DMS79 treated with DMSO at 0.1 percent for 48 hours (cell line): ENCODE measurements around the gene NRG3.
"Not testable (repeated sequence)": the region's sequence is repeated elsewhere in the genome, so short reads cannot be mapped to it uniquely, and the experiment has no call there.

Source experiments
- DNase-seq: peaks from one replicate; lab custom pipeline; 2025; lab: John Stamatoyannopoulos, UW

The NRG3 gene

DNA sequence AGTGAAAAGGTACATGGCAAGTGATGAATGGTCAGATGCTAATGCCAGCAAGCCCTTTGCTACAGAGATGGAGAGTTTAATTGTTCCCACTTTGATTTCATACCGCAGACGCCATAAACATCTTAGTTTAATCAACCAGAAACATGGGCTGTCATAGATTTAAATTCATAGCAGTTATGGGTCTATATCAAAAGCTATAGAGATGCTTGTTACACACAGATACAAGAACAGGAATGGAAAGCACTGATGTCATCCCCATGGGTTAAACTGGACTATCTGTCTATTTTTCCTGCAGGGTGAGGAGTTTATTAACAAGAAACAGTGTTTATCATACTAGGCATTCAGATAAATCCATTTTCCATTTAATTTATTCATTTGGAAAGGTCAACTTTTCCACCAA, 409.2 kb downstream of the NRG3 start:
- no peak for DNase-seq

DNA sequence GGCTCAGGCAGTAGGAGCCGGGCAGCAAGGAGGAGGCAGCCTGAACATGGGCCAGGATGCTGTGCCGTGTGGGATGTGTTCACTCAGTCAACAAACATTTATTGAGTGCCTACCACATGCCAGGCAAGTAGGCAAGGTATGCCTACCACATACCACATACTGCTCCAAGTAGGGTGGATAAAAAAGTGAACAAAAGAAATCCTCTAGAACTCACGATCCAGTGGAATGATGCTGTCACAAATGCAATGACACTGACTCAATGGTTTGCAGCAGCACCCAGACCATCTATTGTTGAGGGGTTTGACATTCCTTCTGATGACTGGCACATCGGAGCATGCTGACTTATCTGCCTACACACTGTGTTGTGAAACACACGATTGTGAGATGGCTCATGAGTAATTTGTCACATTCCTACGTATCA, 413.5 kb downstream of the NRG3 start:
- no peak for DNase-seq

DNA sequence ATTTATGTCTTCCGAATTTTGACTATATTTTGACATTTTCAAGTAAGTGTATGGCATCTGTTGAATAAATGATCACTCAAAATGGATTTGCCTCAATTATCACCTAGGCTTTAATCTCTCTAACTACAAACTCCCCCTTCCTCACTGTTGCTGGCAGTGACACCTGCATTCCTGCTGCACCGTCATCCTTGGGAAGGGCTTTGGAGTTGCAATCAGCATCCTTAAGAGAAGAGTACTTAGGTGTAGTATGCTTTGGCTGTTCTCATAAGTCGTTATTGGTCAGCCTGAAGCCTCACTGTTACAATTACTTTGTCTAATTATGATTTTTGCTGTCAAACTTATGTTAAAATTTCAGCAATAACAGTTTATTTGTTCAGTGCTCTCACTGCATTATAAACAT, 415.0 kb downstream of the NRG3 start:
- no peak for DNase-seq

DNA sequence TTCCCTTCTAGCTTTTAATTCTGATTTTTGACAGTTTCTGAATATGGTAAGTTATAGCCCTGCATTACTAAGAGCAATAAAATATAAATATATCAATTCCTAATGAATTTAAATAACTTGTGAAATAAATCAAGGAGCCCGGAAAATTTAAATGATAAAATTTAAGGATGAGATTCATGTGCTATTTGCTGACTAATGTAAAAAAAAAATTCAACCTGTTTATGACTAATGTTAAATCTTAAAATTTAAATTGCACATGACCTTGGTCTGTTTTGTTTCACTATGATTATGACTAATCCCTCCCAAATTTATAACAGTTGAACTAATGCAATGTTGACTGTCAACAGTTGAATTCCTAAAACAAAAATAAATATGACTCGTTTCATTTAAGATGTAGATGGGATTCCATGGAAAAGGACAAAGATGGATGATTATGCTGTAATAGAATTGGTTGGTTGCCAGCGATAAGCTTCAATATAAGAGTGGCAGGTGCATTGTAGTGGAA, 419.9 kb downstream of the NRG3 start:
- DNase-seq: no peak

DNA sequence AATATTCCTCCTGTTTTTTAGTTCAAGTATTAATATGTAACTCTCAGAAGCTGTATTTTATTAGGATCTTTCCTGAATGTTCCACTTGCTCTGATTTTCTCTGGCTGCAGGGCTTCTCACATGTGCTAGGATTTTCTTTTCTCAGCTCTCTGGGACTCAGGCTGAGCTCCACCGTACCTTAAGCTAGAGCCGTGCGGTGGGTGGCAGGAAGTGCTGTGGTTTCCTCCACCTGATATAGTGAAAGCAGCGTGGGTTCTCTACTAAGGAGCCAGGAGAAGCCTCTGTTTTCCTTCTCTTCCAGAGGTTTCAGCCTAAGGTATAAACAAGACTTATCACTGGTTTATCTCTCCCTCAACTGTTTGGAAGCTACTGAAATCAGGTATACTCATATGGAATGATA, 433.6 kb downstream of the NRG3 start:
- DNase-seq: no peak

DNA sequence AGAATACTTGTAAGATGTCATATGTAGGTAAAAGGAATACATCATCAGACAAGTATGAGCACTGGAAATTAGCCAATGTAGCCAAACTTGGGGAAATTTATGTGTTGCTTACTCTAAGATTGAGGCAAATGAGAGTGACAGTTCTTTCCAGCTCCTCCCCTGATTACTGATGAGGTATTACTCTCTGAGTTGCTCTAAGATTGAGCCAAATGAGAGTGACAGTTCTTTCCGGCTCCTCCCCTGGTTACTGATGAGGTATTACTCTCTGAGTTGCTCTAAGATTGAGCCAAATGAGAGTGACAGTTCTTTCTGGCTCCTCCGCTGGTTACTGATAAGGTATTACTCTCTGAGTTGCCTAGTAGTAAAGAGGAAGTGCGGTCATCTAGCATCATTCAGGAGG, 435.8 kb downstream of the NRG3 start:
- no peak for DNase-seq

DNA sequence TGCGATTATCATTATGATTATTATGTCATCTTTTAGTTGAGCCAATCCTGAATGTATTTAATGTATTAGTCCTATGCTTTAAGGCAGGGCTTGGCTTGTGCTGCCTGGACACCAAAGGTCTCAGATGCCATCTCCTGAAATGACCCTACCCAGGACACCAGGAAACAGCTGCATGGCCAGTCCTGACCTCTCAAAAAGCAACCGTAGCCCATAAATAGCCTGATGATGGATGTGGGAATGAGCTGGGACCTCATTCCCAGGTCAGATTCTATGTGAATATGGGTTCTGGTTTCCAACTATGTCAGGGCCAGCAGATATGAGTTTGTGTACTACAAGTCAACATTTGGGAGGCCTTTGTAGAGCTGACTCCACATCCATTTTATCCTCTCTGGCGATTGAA, 438.4 kb downstream of the NRG3 start:
- DNase-seq: no peak

DNA sequence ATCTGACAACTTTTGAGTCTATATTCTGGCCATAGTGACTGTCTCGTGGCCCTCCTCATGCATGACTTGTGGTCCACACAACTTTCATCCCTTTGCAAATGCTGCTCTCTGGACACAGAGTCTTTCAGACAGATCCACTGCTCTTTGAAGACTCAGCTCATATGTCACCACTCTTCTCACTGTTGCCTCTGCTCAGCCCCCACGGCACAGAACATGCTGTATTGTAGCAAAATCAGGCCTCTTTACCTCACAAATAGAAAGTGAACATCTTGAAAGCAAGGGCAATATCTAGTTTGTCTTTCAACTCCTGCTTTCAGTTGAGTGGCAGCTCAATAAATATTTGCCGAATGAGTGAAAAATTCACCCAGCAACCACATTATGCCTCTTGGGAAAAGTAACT, 443.5 kb downstream of the NRG3 start:
- DNase-seq: no peak

DNA sequence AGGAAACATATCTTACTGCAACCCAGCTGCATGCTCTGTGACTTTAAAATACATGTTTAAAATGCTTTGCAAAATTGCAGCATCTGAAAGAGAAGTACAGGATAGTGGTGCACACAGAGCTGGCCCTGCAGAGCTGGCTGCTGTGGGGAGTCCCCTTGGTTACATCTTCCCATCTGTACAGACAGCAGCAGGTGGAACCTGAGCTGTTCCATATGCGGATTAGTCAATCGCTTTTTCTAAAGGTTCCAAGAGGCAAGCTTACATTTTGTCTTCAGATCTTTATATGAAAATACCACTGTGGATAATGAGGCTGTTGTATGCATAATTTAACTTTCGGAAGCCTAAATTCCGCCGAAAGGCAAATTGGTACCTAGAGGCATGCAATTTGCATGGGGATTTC, 444.1 kb downstream of the NRG3 start:
- no peak for DNase-seq

DNA sequence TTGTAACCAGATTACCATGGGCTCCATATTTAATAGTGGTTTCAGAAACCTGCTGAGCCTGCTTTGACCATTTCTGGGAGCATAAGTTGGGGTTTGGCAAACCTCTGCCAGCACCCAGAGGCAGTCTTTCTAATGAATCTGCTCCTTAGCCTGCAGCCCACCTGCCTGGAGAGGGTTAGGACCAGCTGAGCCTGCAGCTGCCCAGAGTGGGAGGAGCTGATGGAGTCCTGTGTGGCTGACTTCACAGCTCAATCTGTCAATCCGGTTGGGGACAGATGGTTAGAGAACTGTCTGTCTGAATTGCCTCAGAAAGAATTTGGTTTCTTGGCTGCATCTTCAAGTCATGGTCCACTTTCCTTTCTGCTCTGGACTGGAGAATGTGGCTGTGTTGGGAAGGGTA, 444.6 kb downstream of the NRG3 start:
- DNase-seq: no peak

DNA sequence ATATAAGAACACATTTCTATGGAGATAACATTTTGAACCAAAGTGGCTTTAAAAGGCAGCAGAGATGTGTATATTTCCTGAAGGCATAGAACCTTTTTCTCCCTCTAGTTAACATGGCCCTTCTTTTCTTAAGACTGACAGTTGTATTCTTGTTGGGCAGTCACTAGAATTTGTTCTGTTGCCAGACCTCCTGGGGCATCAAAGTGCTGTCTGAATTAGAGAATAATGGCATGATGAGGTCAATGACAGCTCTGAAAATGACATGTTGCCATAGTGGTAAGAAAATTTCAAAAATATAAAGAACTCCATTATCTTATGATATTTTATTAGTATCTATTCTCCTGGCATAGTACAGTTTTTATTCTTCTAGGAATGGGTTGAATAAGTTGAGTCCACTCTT, 446.7 kb downstream of the NRG3 start:
- no peak for DNase-seq

DNA sequence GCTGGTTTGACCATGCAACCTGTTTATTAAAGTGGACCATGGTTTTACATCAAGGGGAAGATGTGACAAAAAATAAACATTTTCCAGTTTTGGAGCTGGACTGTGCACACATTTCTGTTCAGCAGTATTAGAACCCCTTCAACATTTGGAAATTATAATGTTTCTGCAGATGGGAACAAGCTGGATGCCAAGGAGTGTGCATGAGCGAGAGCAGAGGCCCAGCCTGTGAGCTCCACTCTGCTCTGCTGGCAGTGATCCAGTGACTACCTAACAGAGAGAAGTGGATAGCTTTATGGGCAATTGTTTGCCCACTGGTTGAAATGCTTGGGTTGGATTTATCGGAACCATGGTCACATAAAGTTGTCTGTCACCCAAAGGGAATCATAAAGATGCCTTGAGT, 456.7 kb downstream of the NRG3 start:
- no peak for DNase-seq

DNA sequence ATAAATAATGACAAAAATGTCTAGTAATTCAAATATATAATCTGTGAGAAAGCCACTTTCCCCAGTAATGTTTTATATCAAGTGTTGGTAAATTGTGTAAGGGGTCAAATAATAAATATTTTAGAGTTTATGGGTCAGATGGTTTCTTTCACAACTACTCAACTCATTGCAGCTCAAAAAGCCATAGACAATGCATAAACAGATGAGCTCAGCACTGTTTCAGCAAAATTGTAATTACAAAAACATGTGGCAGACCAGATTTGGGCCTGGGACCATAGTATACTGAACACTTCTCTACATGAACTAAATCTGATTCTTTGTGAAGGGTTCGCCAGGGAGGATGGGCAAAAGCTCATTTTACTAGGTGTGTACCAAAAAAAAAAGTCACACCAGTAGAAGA, 460.8 kb downstream of the NRG3 start:
- DNase-seq: no peak

DNA sequence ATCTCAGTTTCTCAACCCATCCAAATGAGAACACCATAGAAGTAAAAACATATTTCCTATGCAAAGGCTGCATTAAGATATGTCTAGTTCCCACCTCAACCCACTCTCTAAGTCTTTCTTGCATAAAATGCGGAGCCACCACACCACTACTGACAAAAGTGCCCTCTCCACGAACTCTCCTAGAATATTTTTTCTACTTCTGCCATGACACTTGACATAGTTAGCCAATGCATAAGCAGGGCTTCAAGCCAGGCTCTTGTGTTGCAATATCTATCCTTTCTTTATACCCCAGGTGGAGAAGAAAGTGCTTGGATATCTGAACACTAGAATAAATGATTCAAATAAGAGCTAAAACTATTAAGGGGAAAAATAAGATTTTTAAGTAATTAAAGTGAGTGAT, 465.2 kb downstream of the NRG3 start:
- no peak for DNase-seq

DNA sequence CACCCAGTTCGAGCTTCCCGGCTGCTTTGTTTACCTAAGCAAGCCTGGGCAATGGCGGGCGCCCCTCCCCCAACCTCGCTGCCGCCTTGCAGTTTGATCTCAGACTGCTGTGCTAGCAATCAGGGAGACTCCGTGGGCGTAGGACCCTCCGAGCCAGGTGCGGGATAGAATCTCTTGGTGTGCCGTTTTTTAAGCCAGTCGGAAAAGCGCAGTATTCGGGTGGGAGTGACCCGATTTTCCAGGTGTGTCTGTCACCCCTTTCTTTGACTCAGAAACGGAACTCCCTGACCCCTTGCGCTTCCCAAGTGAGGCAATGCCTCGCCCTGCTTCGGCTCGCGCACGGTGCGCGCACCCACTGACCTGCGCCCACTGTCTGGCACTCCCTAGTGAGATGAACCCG, 474.6 kb downstream of the NRG3 start:
- not testable (repeated sequence) for DNase-seq

DNA sequence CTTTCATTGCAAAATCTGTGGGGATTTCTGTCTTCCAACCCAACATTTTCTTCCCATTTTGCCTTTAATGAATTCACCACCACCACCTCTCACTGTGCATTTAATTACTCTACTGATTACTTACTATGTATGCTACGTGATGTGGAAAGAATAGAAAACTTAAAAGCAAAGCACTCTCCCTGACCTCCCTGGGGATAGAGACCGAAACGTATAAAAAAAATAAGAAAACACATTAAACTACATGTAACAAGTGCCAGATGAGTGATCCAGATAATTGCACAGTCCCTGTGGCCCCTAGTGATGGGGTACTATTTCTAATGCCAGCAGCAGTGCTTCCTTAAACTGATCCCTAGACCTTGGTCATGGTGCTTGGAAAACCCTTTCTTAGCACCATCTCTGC, 478.4 kb downstream of the NRG3 start:
- DNase-seq: no peak

DNA sequence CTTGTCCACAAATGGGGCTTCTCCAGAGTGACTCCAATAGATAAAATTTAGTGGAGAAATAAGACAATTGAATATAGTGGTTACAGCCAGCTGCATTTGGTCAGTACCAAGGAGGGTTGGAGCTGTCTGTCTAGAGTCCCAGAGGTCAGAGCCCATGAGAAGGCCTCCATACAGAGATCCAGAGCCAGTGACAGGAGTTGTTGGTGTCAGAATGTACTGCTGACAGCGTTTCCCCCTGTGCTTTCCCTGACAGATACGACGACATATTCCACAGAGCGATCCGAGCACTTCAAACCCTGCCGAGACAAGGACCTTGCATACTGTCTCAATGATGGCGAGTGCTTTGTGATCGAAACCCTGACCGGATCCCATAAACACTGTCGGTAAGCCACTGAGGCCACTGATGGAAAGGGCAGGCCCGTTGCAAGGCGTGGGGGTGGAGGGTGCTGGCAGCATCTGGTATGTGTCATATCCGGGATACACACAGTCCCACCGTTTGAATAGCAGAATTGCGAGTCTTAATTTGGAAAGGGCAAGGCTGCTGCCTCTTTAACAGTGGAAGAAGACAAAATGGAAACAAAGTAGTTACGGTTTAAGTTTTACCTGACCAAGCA, 483.6 kb downstream of the NRG3 start:
- no peak for DNase-seq

DNA sequence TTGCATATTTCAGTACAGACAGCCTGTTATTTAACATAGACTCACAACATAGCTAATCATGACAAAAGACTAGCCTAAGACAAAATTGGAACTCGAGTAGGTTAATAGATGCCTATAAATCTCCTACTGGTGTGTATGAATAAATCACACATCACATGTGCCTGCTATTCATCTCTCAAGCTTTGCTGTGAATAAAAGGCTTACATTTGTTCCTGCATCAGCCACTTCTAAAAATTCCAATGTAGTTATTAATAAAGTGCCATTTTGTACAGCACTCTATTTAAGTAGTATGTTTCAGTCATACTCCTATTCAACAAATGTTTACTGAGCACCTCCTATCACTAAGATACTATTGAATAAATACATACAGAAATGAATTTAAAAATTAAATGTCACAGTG, 486.3 kb downstream of the NRG3 start:
- DNase-seq: no peak

DNA sequence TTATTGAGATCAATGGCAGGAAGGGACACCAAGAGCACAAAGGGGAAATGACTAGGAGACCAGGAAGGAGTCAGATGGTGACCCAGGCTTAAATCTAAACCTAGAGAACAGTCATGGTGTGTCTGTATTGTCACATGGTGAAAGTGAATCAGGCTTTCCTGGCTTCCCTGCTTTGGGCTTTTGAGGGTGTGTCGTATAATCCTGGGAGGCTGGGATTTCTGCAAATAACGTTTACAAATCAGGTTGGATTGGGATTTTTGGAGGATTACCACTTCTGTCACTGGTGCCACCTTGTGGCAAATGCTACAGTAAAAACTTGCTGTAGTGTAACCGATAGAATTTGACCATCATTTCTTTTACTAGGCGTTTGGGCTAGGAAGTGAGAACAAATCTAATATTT, 502.6 kb downstream of the NRG3 start:
- DNase-seq: no peak

DNA sequence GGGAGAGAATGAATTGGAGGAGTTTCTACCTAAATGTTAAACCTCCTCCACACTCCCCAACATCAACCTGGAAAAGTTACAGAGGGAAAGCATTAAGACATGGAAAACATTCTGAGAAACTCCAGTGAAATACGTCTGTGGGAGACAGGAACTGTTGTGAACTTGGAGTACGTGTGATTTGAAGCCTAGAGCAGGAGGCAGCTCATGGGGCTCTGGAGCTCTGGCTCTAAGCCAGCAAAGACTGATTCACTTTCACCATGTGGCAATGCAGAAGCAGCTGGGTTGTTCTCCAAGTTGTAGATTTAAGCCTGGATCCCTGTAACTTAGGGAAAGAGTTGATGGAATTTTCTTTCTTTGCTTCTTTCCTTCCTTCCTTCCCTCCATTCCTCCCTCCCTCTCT, 503.2 kb downstream of the NRG3 start:
- no peak for DNase-seq

DNA sequence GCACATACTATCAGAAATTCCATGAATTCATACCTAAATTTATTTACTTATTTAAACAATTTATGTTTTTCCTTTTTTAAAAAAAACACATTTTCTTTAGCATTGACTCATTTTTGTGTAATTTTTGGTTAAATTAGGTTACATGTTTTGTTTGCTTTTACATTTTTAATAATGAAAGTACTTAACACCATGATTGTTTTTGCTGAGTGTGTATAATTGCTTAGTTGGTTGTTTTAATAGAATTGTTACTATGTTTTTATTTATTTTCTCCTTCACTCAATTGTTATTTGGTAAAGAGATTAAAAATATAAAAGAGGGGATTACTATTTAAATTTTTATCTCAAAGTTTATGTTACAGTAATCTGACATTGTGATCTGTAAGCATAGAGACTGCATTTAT, 508.4 kb downstream of the NRG3 start:
- no peak for DNase-seq

DNA sequence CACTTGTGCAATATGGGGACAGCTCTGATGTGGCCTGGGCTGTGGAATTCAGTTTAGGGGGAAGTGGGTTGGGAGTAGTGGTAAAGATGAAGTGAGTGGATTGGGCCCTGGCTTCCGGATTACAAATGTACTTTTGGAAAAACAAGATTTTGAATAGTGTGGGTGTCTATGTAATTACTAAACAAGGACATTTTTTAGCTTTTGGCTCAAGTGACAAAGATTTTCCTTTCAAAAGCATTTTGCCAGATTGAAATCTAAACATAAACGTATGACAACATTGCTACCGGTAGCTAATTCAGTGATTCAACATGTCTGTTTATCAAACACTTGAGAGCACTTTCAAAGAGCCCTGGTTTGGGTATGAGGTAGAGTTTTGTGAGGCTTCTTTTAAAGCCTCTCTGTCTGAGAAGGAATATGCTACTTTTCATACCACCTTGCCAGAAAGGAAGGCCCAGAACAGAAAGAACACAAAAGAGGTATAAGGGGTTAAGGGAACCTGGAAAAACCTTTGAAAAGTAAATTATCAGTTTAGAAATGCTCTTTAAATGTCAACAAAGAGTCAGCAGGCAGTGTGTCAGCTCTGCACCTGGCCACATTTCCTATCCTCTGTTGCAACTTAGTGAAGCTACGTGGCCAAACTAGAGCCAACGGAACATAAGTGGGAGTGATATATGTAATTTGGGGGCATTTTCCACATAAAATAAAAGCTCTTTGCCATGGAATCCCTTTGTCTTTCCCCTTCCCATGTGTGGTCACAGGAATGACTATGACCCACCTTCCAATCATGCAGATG, 516.1 kb downstream of the NRG3 start:
- DNase-seq: no peak

DNA sequence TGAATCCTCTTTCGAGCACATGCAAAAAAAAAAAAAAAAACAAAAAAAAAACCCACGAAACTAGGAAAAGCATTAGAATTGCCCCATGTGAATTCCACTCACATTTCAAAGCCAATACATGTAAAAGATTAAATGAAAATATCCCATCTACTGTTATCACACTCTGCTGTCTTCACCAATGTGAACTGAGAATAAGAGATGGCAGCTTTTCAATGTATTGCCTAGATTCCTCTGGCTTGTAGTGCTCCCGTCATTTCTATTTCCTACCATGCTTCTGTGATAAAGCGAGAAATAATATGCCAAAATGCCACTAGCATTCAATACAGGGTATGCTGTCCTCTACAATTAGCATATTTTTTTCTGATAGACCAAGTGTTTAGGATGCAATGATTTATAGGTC, 517.0 kb downstream of the NRG3 start:
- no peak for DNase-seq

DNA sequence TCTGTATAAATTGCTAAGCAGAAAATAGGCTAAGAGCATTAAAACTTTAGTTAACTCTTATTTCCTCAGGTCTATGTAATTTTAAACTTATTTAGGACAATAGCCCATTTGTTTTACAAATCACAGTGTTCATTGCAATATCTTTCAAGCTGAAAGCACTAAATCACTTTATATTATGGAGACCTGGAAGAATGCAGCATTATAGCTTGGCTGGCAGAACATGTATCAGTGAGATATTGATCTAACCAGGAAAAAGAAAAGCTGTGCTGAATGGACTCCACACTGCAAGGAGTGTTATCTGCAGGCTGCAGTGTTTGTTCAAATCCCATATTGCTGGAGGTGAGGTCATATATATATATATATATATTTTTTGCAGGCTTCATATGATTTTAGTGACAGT, 517.5 kb downstream of the NRG3 start:
- no peak for DNase-seq
